Caco-2 (cell line): ENCODE results near the gene SEC11C. TPM values are rescaled to one million over a fixed set of nuclear protein-coding genes. Genes with fewer than 3 reads are reported as not detected.

Source experiments
- BruUV-seq: library from RNA; stranded (reverse); fragments of 400-500 nt; replicated peaks from 2 replicates; lab custom pipeline; 2021; lab: Mats Ljungman, UMichigan
- CTCF ChIA-PET: fragments of 300-600 bp; sonication (Branson Sonifier 250); formaldehyde crosslinking; loops from one replicate; lab custom pipeline; 2022; ENCODE audit warnings: antibody characterized with exemption; lab: Charles Lee
- POLR2A ChIA-PET: fragments of 300-600 bp; sonication (Branson Sonifier 250); formaldehyde crosslinking; loops from one replicate; lab custom pipeline; 2022; ENCODE audit warnings: antibody characterized with exemption; lab: Charles Lee
- DNase-seq, 2 experiments: peaks; one replicate each; pipeline versions ENCODE4 v3.0.0 to v3.0.0-alpha.2; 2020 to 2022
- H3K27me3 ChIP-seq: replicated peaks from 2 replicates; pipeline ENCODE4 v1.6.0; 2011; ENCODE audit warnings: low read length; ENCODE audit not compliant: control insufficient read depth, insufficient read depth
- H3K36me3 ChIP-seq: 2 replicates; pipeline ENCODE4 v1.5.1; 2011; ENCODE audit warnings: low read length; ENCODE audit not compliant: control insufficient read depth, insufficient read depth
- H3K4me1 ChIP-seq: fragments of 250-450 bp; sonication (Bioruptor Pico); 2 replicates; pipeline ENCODE4 v1.5.1; 2020; ENCODE audit warnings: mild to moderate bottlenecking
- H3K4me3 ChIP-seq: 2 replicates; pipeline ENCODE4 v1.5.1; 2011; ENCODE audit warnings: low read depth, mild to moderate bottlenecking, control low read depth, low read length
- H3K9me3 ChIP-seq: fragments of 250-450 bp; sonication (Bioruptor Pico); 2 replicates; pipeline ENCODE4 v1.5.1; 2020; ENCODE audit warnings: mild to moderate bottlenecking, moderate library complexity
- H3K27ac Mint-ChIP-seq: one replicate; pipeline ENCODE4 v1.8.0; 2022; ENCODE audit warnings: mixed read lengths; ENCODE audit not compliant: unreplicated experiment
- H3K27me3 Mint-ChIP-seq: one replicate; pipeline ENCODE4 v1.8.0; 2022; ENCODE audit warnings: mixed read lengths; ENCODE audit not compliant: insufficient read depth, unreplicated experiment
- H3K36me3 Mint-ChIP-seq: one replicate; pipeline ENCODE4 v1.8.0; 2022; ENCODE audit warnings: mild to moderate bottlenecking, mixed read lengths; ENCODE audit not compliant: insufficient read depth, unreplicated experiment
- H3K4me1 Mint-ChIP-seq: one replicate; pipeline ENCODE4 v1.8.0; 2022; ENCODE audit warnings: low read depth, mixed read lengths; ENCODE audit not compliant: unreplicated experiment
- H3K4me3 Mint-ChIP-seq: one replicate; pipeline ENCODE4 v1.8.0; 2022; ENCODE audit warnings: mild to moderate bottlenecking, moderate library complexity, mixed read lengths; ENCODE audit not compliant: unreplicated experiment
- H3K9me3 Mint-ChIP-seq: one replicate; pipeline ENCODE4 v1.8.0; 2022; ENCODE audit warnings: mixed read lengths; ENCODE audit not compliant: unreplicated experiment
- CTCF ChIP-seq, 2 experiments: fragments of 200-600 bp in 1 of 2; IDR thresholded peaks; 1 replicate in 1 of 2; 2 replicates in 1 of 2; pipeline versions ENCODE4 v1.5.1 to v1.8.0; 2011 to 2022; ENCODE audit warnings: antibody characterized with exemption in 1 of 2, control low read depth in 1 of 2, inconsistent platforms in 1 of 2, low read depth in 1 of 2, low read length in 1 of 2, mild to moderate bottlenecking in 1 of 2, moderate library complexity in 1 of 2; ENCODE audit not compliant: insufficient read depth in 1 of 2, severe bottlenecking in 1 of 2, unreplicated experiment in 1 of 2
- intact Hi-C: fragments of 100-400 bp; cut with micrococcal nuclease; formaldehyde crosslinking; loops from one replicate; pipeline ENCODE4 v1.10.0; 2022; ENCODE audit not compliant: unreplicated experiment
- total RNA-seq: library from RNA; stranded (reverse); gene quantifications from 2 replicates; pipeline ENCODE4 v1.2.3, GENCODE V29; 2022

SEC11C gene
- total RNA-seq, 1 experiment from 2014 or later, result 36.1 TPM

DNA sequence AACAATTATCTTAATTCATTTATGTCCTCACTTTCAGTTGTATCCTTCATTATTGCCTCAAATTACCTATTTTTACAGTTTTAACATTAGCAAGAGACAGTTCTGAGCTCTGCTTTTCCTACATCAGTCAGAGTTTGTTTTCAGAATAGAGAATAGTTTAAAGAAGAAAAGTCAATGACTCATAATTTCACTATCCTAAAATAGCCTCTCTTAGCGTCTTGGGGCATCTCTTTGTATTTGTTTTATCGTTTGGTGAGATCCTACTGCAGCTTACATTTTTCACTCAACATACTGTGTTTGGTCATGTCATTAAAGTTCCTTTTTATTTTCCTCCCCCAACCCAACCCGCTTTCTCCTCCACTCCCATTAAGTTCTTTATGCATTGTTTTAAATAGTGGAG, 3.8 kb downstream of the SEC11C start:
- Mint-ChIP-seq H3K27ac (no peak overlapping the region), H3K27me3 (no peaks in the 10 kb centered on the region), H3K36me3 (no peaks in the 10 kb centered on the region), H3K9me3 (no peaks in the 10 kb centered on the region), H3K4me1 (no peaks in the 10 kb centered on the region), H3K4me3 (no peak overlapping the region)
- CTCF ChIA-PET, result no interaction called here
- H3K9me3 ChIP-seq, result no peaks in the 10 kb centered on the region
- no TSS peak for BruUV-seq
- no peak overlapping the region for H3K4me3 ChIP-seq
- no peaks in the 10 kb centered on the region for H3K27me3 ChIP-seq
- H3K36me3 ChIP-seq, result no peaks in the 10 kb centered on the region
- POLR2A ChIA-PET, result no interaction called here
- intact Hi-C loops, result no loop called here
- H3K4me1 ChIP-seq, result no peaks in the 10 kb centered on the region
- DNase-seq, result no peak
- TF ChIP-seq CTCF (IDR thresholded peaks at IDR 0.05; ENCODE audit: insufficient read depth in 1 of 2, low read depth in 1 of 2, low read length in 1 of 2, severe bottlenecking in 1 of 2, unreplicated experiment in 1 of 2), result no peak

- H3K36me3 ChIP-seq, result no peaks in the 10 kb centered on the region
- no peak for TF ChIP-seq CTCF (IDR thresholded peaks at IDR 0.05; ENCODE audit: insufficient read depth in 1 of 2, low read depth in 1 of 2, low read length in 1 of 2, severe bottlenecking in 1 of 2, unreplicated experiment in 1 of 2)
- H3K4me3 Mint-ChIP-seq, result no peak overlapping the region
- H3K27ac Mint-ChIP-seq, result no peak overlapping the region
- POLR2A ChIA-PET, result no interaction called here
- intact Hi-C loops, result no loop called here
- H3K27me3 ChIP-seq, result no peaks in the 10 kb centered on the region
- no peaks in the 10 kb centered on the region for H3K4me1 ChIP-seq
- no peaks in the 10 kb centered on the region for H3K27me3 Mint-ChIP-seq
- H3K4me1 Mint-ChIP-seq, result no peaks in the 10 kb centered on the region
- BruUV-seq, result no TSS peak
- no peaks in the 10 kb centered on the region for H3K36me3 Mint-ChIP-seq
- no peak overlapping the region for H3K4me3 ChIP-seq
- H3K9me3 Mint-ChIP-seq, result no peaks in the 10 kb centered on the region
- DNase-seq, result no peak
- CTCF ChIA-PET, result interaction anchor here (0.7 kb wide), 1 partner anchor 296 kb away, joined by 4 read pairs; no protein-coding TSS in a partner anchor
- no peaks in the 10 kb centered on the region for H3K9me3 ChIP-seq
These were observed 4.8 kb downstream of the SEC11C start for GRCh38 chr18:59144483-59144882.

- no peaks in the 10 kb centered on the region for H3K9me3 ChIP-seq
- ChIA-PET CTCF (interaction anchor here (0.7 kb wide), 1 partner anchor 296 kb away, joined by 4 read pairs; no protein-coding TSS in a partner anchor), POLR2A (no interaction called here)
- H3K4me1 Mint-ChIP-seq, result no peaks in the 10 kb centered on the region
- no TSS peak for BruUV-seq
- H3K4me3 ChIP-seq, result no peak overlapping the region
- H3K9me3 Mint-ChIP-seq, result no peaks in the 10 kb centered on the region
- no peak overlapping the region for H3K4me3 Mint-ChIP-seq
- intact Hi-C loops, result no loop called here
- H3K4me1 ChIP-seq, result no peaks in the 10 kb centered on the region
- H3K36me3 ChIP-seq, result no peaks in the 10 kb centered on the region
- no peak overlapping the region for H3K27ac Mint-ChIP-seq
- H3K27me3 Mint-ChIP-seq, result no peaks in the 10 kb centered on the region
- H3K36me3 Mint-ChIP-seq, result no peaks in the 10 kb centered on the region
- H3K27me3 ChIP-seq, result no peaks in the 10 kb centered on the region
- TF ChIP-seq CTCF (IDR thresholded peaks at IDR 0.05; ENCODE audit: insufficient read depth in 1 of 2, low read depth in 1 of 2, low read length in 1 of 2, severe bottlenecking in 1 of 2, unreplicated experiment in 1 of 2), result no peak
- no peak for DNase-seq
These were observed 5.4 kb downstream of the SEC11C start for GRCh38 chr18:59145055-59145454.
